ENCODE measurements around the gene CYB5R4. TPM values are rescaled to one million over a fixed set of nuclear protein-coding genes. Genes with fewer than 3 reads are reported as not detected.

The CYB5R4 gene
- total RNA-seq, 1 experiment from 2014 or later, result 24.0 TPM

GRCh38 chr6:83904395-83904794 is 44.9 kb downstream of the CYB5R4 start:
- ChIA-PET RAD21 (ENCODE audit: low non-redundant PET in 1 of 2, low total read pairs in 2 of 2, uncharacterized antibody in 2 of 2, unreplicated experiment in 2 of 2) (no interaction called here), CTCF (no interaction called here), POLR2A (no interaction called here)
- no peak for TF ChIP-seq SIN3A (IDR thresholded peaks at IDR 0.05; ENCODE audit: low read depth)
- no peak for TF ChIP-seq SP1 (IDR thresholded peaks at IDR 0.05; ENCODE audit: low read depth)
- no peak for TF ChIP-seq FOSL1 (IDR thresholded peaks at IDR 0.05; ENCODE audit: low read depth)
- TF ChIP-seq EZH2 (IDR thresholded peaks at IDR 0.05), result no peak
- TF ChIP-seq, protein P1, sequence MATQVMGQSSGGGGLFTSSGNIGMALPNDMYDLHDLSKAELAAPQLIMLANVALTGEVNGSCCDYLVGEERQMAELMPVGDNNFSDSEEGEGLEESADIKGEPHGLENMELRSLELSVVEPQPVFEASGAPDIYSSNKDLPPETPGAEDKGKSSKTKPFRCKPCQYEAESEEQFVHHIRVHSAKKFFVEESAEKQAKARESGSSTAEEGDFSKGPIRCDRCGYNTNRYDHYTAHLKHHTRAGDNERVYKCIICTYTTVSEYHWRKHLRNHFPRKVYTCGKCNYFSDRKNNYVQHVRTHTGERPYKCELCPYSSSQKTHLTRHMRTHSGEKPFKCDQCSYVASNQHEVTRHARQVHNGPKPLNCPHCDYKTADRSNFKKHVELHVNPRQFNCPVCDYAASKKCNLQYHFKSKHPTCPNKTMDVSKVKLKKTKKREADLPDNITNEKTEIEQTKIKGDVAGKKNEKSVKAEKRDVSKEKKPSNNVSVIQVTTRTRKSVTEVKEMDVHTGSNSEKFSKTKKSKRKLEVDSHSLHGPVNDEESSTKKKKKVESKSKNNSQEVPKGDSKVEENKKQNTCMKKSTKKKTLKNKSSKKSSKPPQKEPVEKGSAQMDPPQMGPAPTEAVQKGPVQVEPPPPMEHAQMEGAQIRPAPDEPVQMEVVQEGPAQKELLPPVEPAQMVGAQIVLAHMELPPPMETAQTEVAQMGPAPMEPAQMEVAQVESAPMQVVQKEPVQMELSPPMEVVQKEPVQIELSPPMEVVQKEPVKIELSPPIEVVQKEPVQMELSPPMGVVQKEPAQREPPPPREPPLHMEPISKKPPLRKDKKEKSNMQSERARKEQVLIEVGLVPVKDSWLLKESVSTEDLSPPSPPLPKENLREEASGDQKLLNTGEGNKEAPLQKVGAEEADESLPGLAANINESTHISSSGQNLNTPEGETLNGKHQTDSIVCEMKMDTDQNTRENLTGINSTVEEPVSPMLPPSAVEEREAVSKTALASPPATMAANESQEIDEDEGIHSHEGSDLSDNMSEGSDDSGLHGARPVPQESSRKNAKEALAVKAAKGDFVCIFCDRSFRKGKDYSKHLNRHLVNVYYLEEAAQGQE (IDR thresholded peaks at IDR 0.05; ENCODE audit: low read depth), result no peak
- no peak for TF ChIP-seq EZH2phosphoT487 (IDR thresholded peaks at IDR 0.05; ENCODE audit: borderline replicate concordance)
- TF ChIP-seq, protein P2, sequence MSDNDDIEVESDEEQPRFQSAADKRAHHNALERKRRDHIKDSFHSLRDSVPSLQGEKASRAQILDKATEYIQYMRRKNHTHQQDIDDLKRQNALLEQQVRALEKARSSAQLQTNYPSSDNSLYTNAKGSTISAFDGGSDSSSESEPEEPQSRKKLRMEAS (IDR thresholded peaks at IDR 0.05), result no peak
- TF ChIP-seq EGR1 (IDR thresholded peaks at IDR 0.05; ENCODE audit: low read depth), result no peak
- TF ChIP-seq ZFX (IDR thresholded peaks at IDR 0.05), result no peak
- no peak for TF ChIP-seq ZBTB33 (IDR thresholded peaks at IDR 0.05; ENCODE audit: extremely low read depth, insufficient replicate concordance, low read length)
- TF ChIP-seq ELF1 (IDR thresholded peaks at IDR 0.05; ENCODE audit: borderline replicate concordance, low read depth), result no peak
- TF ChIP-seq, protein P3, sequence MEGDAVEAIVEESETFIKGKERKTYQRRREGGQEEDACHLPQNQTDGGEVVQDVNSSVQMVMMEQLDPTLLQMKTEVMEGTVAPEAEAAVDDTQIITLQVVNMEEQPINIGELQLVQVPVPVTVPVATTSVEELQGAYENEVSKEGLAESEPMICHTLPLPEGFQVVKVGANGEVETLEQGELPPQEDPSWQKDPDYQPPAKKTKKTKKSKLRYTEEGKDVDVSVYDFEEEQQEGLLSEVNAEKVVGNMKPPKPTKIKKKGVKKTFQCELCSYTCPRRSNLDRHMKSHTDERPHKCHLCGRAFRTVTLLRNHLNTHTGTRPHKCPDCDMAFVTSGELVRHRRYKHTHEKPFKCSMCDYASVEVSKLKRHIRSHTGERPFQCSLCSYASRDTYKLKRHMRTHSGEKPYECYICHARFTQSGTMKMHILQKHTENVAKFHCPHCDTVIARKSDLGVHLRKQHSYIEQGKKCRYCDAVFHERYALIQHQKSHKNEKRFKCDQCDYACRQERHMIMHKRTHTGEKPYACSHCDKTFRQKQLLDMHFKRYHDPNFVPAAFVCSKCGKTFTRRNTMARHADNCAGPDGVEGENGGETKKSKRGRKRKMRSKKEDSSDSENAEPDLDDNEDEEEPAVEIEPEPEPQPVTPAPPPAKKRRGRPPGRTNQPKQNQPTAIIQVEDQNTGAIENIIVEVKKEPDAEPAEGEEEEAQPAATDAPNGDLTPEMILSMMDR (IDR thresholded peaks at IDR 0.05 in 2 of 3, conservative IDR thresholded peaks at IDR 0.05 in 1 of 3; ENCODE audit: borderline replicate concordance in 1 of 3, insufficient read depth in 1 of 3, low read depth in 2 of 3, low read length in 2 of 3), result no peak
- TF ChIP-seq, protein P4, sequence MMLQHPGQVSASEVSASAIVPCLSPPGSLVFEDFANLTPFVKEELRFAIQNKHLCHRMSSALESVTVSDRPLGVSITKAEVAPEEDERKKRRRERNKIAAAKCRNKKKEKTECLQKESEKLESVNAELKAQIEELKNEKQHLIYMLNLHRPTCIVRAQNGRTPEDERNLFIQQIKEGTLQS (IDR thresholded peaks at IDR 0.05), result no peak
- TF ChIP-seq YY1 (IDR thresholded peaks at IDR 0.05; ENCODE audit: extremely low read depth, insufficient replicate concordance, low read depth, low read length), result no peak
- TF ChIP-seq RAD21 (IDR thresholded peaks at IDR 0.05; ENCODE audit: low read depth), result no peak
- TF ChIP-seq CBX3 (IDR thresholded peaks at IDR 0.05; ENCODE audit: low read depth), result no peak
- TF ChIP-seq SRF (IDR thresholded peaks at IDR 0.05; ENCODE audit: low read depth), result no peak
- Histone ChIP-seq H3K9me2 (ENCODE audit: insufficient read depth) (no peaks in the 10 kb centered on the region), H3K27ac (ENCODE audit: low read depth, low read length) (no peak overlapping the region), H3K4me2 (ENCODE audit: low read length) (no peak overlapping the region), H3K36me3 (ENCODE audit: control insufficient read depth in 1 of 2, insufficient read depth in 2 of 2, low read length in 2 of 2) (no peaks in the 10 kb centered on the region), H3K9ac (ENCODE audit: low read length) (no peak overlapping the region), H4K20me1 (ENCODE audit: insufficient read depth) (no peaks in the 10 kb centered on the region), H3K79me2 (ENCODE audit: insufficient read depth, low read length) (peaks cover 15% of the 10 kb centered on the region), H3K9me3 (ENCODE audit: control insufficient read depth in 1 of 2, insufficient read depth in 1 of 2, low read depth in 1 of 2, low read length in 2 of 2) (no peaks in the 10 kb centered on the region), H2AFZ (ENCODE audit: low read depth, low read length, poor library complexity, severe bottlenecking) (no peak overlapping the region), H3K27me3 (ENCODE audit: insufficient read depth, low read length) (no peaks in the 10 kb centered on the region), H3K4me3 (replicated peaks in 1 of 2; ENCODE audit: low read depth in 1 of 2, low read length in 2 of 2) (no peak overlapping the region), H3K4me1 (ENCODE audit: control insufficient read depth in 1 of 2, insufficient read depth in 2 of 2, low read length in 2 of 2) (no peaks in the 10 kb centered on the region; a peak in 1 of 4 replicates)
- no peak for ATAC-seq
- DNase-seq (ENCODE audit: low read depth, low spot score), result no peak
- intact Hi-C loops (cut with micrococcal nuclease), result loop anchor here (5.0 kb wide), 1 partner anchor 407 kb away; no protein-coding TSS in a partner anchor
- BruUV-seq (replicated peaks), result no TSS peak

Measured in HCT116 (cell line).